Epidermal melanocyte (primary cell): ENCODE data around the gene CSNK2A2.

Experiments used
- DNase-seq: peaks from one replicate; pipeline ENCODE4 v3.0.0; 2011; ENCODE audit warnings: low spot score; ENCODE audit not compliant: insufficient read length

Gene CSNK2A2

DNA sequence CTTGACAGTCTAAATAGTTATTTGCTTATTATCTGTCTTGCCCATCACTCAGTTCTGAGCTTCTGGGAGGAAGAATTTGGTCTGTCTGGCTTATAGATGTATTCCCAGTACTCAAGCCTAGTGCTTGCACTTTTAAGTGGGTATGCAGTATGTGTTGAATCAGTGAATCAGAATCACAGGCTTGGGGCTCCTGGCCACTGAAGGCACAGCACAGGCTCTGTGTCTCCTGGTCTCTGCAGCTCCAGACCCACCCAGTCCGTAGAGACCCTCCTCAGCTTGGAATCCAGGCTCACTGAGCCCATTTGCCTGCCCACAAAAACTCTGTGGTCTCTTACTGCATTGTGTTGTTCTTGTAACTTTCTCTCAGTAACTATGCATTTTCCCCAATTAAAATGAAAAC, 49.4 kb downstream of the CSNK2A2 start:
- no peak for DNase-seq

GRCh38 chr16:58148099-58148498, 49.8 kb downstream of the CSNK2A2 start:
- no peak for DNase-seq

GRCh38 chr16:58138852-58139251, 59.1 kb downstream of the CSNK2A2 start:
- no peak for DNase-seq

DNA sequence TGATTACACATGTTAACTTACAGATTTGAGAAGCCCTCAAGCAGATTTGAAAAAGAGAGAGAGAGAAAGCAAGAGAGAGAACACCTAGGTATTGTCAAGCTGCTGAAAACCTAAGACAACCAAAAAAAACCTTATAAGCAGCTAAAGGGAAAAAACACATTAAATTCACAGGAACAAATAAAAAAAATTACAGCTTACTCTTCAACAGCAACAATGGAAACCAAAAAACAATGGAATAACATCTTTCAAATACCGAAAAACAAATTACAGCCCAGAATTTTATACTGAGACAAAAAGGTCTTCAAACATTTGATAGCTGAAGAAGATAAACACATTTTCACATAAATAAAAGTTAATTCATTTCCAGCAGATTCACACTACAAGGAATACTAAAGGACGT, 60.3 kb downstream of the CSNK2A2 start:
- DNase-seq: no peak

DNA sequence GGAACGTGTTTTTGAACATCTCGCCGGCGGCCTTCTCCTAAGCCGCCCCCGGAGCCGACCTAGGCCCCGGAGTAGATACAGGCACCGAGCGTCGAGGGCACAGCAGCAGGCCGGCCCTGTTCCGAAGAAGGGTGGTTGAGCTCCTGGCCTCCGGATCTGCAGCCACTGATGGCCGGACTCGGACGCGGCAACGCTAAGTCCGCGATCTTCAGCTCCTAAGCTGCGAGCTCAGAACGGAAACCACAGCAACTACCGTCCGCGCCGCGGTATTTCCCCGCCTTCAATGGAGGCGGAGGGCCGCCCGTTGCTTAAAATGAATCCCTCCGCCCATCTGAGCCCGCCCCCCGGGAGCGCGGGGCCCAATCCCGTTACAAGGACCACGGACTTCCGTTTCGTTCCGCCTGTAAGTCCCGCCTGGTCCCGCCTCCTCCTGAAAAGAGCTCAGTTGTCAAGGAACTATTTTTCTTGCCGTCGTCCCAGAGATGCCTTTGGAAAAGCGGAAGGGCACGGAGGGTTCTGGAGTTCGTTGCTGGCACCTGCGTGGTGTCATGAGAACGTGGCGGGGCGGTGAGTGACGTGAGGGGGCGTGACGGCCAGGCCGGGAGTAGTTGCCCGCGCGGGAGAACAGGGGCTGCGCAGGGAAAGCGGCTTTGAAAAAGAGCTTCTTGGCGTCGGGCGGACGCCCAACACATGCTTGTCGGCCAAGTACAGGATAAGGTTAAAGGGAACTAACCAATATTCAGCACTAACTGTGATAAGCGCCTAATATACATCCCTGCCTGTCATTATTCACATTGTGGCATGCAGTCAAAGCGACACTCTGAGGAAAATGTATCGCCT, 68.6 kb downstream of the CSNK2A2 start, which contains the start of gene CFAP20:
TSS of gene CFAP20 (minus strand) at position 285 of the 840 bp plus-strand sequence. CDS start at position 19, 266 bp downstream.
- peak; percentile 81 for DNase-seq

DNA sequence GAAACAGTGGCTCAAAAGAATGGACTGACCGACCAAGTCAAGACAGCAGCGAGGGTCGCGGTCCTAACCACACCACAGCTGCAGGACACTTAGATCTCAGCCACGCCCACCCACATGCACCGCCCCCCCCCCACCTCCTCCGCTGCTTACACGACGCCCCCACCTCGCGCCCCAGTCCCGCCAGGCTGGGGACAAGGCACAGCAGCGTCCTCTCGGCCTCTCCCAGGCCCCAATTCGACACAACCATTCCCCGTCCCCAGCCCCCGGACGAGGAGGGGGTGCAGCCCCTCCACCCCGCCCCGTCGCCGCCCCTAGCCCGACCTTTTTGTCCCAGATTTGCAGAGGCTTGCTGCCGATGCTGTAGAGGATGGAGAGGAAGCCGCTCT, 69.2 kb downstream of the CSNK2A2 start:
- DNase-seq: no peak

- no peak for DNase-seq
Measured at GRCh38 chr16:58128181-58128631, 69.7 kb downstream of the CSNK2A2 start.

DNA sequence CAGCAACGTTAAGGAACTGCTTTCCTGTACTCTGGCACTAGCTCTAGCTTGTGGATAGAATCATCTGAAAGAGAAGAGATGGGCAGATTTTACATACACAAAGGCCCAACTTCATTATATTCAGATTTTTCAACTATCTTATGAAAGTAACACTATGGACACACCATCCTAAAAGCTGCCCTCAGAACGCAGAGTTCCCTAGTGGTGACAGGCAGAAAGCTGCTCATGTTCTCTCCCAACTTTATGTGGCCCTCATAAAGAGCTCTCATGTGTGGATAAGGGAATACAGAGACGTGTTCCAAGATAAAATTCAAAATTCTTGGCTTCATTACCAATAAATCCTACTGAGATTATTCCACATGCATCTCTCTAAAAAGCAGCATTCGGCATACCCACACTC, 70.3 kb downstream of the CSNK2A2 start:
- no peak for DNase-seq

DNA sequence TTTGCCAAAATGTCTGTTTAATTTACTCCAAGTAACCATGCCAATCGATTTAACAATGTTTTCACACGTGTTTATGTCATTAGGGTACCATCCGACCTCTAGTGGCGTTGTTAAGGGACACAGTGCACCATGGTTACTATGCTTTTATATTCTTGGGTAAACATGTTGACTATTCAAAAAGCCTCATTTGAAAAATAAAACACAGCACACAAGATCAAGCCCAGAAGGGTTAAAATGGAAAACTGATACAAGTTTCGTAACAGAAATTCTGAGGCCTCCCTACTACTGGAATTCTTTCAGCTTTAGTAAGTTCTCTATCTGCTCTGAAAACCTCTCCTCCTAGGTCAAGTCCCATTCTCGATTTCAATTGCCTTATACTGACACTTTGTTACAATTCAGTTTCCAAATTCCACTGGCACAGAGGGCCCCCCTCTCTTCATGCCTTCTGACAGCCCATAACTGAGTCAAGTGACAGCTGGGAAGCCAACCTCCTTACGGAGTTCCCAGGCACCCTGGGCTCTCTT, 70.8 kb downstream of the CSNK2A2 start:
- DNase-seq: no peak

GRCh38 chr16:58126451-58126961, 71.4 kb downstream of the CSNK2A2 start:
- DNase-seq: no peak

DNA sequence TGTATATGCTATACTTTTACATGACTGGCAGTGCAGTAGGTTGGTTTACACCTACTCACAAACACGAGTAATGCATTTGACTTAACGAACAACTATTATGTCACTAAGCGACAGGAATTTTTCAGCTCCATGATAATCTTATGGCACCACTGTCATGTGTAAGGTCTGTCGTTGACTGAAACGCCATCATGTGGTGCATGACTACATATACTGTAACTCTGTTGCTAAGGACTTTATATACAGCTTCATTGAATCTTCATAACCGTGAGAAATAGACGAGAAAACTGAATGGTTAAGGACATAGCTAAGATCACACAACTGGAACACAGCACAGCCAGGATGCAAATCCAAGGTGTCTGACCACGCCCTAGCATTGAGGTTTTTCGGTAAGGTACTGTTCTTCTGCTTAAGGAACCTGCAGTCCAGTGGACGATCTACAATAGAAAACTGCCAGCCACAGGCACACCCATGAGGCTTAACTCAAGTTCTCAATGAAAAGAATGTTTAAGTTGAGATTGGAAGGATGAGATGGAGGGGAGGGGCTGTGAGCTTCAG, 72.0 kb downstream of the CSNK2A2 start:
- no peak for DNase-seq

- no peak for DNase-seq
Measured at GRCh38 chr16:58125041-58125440, 72.9 kb downstream of the CSNK2A2 start.

- no peak for DNase-seq
Measured at GRCh38 chr16:58124601-58124915, 73.3 kb downstream of the CSNK2A2 start.

DNA sequence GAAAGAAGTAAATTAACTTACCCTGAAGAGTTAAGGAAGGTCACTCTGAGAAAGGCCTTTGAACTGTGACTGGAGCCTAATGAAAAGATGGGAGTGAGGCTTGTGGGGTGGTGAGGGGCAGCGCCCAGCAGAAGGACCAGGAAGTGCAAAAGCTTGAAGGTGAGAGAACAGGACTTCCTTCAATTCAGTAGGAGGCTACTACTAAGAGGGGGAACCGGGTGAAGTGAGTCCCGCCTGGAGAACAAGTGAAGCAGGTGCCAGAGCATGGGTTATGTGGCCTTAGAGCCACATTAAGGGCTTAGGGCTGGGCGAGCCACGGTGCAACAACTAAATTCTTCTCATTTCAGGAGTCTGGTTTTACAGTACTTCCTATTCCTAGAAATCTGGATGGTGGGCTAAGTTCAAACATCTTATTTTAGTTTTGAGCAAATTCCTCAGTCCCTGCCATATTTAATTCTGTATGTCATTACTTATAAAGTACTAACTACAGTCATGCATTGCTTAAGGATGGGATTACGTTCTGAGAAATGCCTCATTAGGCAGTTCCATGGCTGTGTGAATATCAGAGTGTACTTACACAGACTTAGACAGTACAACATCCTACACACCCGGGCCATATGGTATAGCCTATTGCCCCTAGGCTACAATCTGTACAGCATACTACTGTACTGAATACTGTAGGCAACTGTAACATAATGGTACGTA, 73.9 kb downstream of the CSNK2A2 start:
- DNase-seq: no peak

DNA sequence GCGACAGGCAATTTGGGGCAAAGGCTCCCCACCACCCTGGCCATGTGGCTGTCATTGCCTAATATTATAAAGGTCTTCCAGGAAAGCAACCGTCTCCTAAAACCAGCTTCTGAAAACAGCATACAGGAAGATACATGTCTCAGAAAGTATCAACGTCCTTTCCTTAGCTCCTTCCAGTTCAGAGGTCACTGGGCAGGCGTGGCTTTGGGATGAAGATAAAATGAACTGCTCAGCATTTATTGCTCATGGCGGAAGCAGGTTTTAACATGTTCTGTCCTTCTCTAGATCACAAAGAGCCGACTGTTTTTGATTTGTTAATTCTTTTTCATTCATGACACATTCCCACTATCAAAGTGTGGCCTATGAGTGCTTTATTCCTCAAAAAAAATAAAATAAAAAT, 76.8 kb downstream of the CSNK2A2 start:
- no peak for DNase-seq

DNA sequence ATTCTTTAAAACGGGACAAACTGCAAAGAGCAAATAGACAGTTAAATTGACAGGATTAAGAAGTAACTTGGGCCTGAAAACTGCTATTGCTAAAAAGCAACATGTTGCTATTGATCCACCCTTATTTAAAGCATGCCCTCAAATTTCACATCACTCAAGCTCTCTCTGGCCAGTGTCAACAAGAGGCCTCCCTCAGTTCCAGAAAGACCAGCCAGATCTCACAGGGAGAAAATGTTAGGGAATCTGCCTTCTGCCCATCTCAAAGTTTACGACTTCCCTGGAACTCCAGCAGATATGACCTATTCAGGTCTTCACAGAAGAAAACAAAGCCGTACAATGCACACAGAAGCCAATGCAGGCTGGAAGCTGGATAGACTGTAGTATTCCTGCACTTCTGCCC, 77.7 kb downstream of the CSNK2A2 start:
- DNase-seq: no peak

DNA sequence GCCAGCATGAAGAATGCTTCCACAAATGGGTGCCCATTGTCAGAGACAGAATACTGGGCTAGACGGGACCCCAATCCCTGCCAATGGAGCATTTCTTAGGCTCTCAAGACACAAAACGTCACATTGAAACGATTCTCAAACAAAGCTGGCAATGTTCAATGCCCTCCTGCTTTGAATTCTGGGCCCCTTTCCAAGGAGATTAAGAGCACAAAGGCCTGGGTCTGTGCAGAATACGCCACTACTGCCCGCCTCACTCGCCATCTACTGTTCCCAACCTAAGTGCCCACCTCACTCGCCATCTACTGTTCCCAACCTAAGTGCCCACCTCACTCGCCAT, 78.4 kb downstream of the CSNK2A2 start:
- DNase-seq: no peak

DNA sequence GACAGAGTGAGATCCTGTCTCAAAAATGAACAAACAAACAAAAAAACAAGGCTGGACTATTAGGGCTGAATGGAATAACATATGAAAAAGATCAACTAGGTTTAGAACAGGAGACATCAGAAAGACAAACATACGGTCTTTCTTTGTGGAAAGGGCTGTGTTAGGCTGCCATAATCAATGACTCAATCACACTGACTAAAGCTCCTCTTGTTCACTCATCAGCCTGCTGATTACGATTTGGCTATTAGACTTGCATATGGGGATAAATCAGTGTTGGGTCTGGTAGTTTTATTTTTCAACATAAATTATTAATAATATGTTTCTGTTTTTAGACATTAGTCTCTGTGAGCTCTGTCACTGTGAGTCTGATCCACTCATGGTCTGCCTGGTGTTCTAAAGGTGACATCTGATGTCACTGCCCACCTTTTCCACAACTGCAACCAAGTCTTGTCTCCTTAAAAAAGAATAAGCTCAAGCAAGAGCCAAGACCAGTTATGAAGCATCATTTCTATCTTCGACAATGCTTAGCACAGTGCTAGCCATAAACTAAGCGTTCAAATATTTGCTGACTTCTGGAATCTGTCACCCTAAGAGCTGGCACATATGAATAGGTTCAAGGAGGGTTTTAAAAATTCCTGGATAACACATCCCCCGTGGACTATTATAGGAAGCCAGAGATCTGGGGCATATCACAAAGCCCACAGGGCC, 79.0 kb downstream of the CSNK2A2 start:
- DNase-seq: no peak

- no peak for DNase-seq
Measured at GRCh38 chr16:58116529-58116928, 81.4 kb downstream of the CSNK2A2 start.

DNA sequence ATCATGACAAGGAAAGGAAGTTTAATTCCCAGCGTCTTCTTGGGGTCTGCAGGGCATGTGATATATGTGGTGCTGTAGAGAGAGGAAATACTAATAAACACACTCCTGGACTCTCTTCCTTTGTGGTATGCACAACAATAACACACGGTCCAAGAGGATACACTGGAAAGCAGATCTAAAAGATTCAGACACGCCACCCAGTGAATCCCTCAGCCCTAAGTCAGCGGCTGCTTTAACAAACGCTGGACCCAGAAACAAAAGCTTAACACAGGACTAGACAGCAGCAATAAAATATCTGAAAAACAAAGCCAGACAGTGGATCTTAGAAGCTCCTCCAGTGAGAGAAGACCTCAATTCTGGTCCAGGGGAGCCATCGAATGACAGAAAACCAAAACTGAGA, 81.8 kb downstream of the CSNK2A2 start:
- no peak for DNase-seq
